GM18526 (cell line): ENCODE data around the gene FASTKD3.

ENCODE experiments used
- POLR2A ChIP-seq: IDR thresholded peaks from 3 replicates; pipeline ENCODE4 v1.6.1; 2011; ENCODE audit not compliant: insufficient read length; ENCODE audit errors: extremely low read depth

The FASTKD3 gene

DNA sequence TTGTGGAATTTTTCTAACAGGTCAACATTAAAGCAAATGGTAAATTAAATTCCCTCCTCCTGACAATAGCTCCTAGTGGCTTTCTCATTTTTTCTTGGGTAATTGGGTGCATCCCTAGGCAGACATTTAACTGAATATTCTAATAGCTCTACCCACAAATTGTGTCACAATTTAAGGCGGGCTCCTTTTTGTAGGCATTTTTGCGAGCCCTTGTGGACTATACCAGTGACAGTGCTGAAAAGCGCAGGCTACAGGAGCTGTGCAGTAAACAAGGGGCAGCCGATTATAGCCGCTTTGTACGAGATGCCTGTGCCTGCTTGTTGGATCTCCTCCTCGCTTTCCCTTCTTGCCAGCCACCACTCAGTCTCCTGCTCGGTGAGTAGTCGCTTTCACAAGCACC, 20.1 kb upstream of the FASTKD3 start:
- no peak for TF ChIP-seq POLR2A

DNA sequence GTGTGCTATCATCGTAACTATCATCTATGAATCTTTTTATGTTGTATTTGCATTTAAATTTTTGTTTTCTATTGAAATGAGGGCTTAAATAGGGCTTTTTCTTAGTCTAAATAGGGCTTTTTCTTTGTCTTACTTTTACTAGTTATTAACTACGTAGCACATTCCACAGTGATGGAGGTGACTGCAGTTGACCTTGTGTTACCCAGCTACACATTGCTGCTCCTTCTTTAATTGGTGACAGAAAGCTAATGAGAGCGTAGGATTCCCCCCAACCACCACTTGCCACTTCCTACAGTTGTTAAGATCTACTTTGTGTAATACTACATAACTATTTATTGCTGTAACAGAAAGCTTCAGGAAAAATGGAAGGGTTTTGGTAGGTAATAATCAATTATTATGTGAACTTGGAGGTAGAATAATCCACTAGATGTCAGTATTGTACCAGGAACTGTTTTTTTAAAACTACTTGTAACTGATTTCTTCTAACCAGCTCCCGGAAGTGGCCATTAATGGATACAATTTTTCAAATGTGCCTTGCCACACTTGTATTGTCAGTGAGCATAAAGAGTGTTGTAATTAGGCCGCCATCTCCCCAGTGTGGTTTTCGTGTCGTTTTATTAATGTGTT, 18.1 kb upstream of the FASTKD3 start:
- TF ChIP-seq POLR2A, result no peak

- no peak for TF ChIP-seq POLR2A
Measured at GRCh38 chr5:7884491-7885267, 15.8 kb upstream of the FASTKD3 start.

GRCh38 chr5:7882926-7883325, 14.1 kb upstream of the FASTKD3 start:
- no peak for TF ChIP-seq POLR2A

GRCh38 chr5:7881816-7882215, 13.0 kb upstream of the FASTKD3 start:
- no peak for TF ChIP-seq POLR2A

GRCh38 chr5:7881091-7881490, 12.3 kb upstream of the FASTKD3 start:
- TF ChIP-seq POLR2A, result no peak

DNA sequence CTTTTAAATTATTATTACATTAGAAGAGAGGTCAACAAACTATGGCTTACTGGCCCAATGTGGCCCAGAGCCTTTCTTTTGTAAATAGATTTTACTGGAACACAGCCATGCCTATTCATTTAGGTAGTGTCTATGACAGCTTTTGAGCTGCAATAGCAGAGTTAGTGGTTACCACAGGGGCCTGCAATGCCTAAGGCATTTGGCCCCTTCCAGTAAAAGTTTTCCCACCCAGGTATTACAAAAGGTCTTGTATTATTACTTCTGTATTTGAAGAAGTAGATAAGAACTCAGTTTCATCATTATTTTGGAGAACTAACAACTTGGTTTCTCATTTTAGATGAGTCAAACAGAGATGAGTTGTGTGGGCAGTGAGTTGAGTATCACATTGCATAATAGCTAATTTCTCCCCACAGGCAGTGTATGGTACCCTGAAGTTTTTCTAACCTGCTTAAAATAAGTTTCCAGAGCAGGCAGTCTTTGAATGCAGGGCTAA, 9.6 kb upstream of the FASTKD3 start:
- TF ChIP-seq POLR2A, result no peak

GRCh38 chr5:7877851-7878250, 9.0 kb upstream of the FASTKD3 start:
- no peak for TF ChIP-seq POLR2A

GRCh38 chr5:7876867-7877266, 8.0 kb upstream of the FASTKD3 start:
- no peak for TF ChIP-seq POLR2A

DNA sequence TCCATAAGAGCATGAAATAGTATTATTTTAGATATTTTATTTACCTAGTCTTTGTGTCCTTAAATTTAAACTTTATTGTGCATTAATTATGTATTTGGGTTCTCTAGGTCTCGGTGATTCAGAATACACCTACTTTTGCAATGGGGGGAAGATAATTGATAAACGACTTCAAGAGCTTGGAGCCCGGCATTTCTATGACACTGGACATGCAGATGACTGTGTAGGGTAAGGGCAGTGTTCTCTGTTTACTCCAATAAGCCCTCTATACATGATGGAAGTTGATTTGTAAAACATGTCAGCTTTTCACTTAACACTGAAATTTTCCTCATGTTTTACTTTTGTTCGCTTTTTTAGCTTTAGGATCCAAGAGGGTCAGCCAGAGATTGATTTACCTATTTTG, 6.3 kb upstream of the FASTKD3 start:
- no peak for TF ChIP-seq POLR2A

DNA sequence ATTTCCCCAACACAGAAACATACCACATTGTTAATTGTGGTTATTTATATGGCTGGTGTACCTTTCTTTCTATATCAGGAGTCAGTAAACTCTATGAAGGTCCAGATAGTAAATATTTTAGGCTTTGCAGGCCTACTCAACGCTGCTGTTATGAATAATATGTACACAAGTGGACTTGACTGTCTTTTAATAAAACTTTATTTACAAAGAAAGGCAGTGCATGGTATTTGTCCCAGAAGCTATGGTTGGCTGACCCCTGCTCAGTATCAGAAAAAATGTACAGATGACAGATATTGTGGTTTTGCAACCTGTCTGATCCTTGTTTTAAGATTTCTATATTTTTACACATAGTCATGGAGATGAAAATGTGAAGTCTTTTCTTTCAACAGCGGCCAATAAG, 5.8 kb upstream of the FASTKD3 start:
- no peak for TF ChIP-seq POLR2A

GRCh38 chr5:7873216-7873615, 4.4 kb upstream of the FASTKD3 start:
- TF ChIP-seq POLR2A, result no peak

DNA sequence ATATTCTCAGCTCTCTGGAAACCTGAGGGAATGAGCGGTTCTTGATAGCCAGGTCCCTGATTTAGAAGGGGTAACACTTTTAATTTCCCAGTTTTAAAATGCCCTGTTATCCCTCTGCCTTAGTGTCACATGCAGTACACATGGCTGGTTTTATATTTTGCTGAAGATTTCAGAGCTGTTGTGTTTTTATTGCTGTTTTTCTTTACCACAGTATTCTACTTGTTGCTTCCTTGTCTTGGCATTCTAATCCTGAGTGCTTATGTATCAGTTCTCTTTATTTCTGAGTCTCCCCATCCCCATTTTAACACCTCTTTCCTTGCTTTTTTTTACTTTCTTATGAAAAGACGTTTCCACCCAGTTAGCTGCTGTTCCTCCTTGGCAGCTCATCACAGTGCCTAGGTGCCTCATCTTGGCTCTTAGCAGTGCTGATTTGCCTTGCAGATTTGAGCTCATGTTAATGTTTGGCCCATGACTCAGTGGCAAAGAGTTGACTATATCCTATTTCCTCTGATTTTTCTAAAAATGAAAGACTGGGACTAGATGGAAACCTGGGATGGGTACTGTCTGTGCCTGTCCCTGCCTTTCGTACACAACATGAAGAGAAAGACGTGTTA, 3.8 kb upstream of the FASTKD3 start:
- no peak for TF ChIP-seq POLR2A

- no peak for TF ChIP-seq POLR2A
Measured at GRCh38 chr5:7871653-7872052, 2.8 kb upstream of the FASTKD3 start.

GRCh38 chr5:7869474-7870136, 774 bp upstream of the FASTKD3 start:
- no peak for TF ChIP-seq POLR2A

DNA sequence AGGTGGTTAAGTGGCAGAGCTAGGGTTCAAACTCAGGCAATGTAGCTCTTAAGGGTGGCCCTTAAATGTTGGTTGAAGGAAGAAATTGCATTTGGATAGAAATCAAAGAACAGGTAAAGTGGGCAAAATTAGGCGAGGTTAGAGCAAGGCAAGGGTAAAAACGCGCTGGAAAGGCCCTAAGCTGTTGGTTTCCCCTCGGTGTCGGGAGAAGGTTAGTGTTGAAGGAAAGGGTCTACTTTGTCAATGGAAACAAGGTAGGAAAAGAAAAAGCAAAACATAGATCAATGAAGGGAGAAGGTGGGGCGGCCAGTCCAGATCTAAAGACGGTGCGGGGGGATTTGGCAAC, 431 bp downstream of the FASTKD3 start:
- no peak for TF ChIP-seq POLR2A

DNA sequence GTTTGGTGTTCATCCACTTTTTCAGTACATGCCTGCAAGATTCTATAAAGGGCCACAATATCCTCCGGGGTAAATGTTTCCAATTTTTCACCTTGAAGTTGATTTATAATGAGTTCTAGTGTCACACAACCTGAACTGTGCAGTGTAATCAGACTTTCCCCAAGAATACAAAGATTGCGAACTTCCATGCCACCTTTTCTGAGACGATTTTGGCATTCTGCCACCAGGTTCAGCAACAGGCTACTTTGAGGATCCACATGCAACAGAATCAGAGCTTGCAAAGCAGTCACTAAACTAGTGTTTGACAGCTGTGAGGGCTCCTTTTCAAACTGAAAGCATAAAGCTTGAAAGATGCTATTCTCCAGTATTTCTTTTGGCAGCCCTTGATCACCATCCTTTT, 1.6 kb downstream of the FASTKD3 start:
- TF ChIP-seq POLR2A, result no peak

GRCh38 chr5:7866196-7866595, 2.6 kb downstream of the FASTKD3 start:
- no peak for TF ChIP-seq POLR2A
